Measurements from ENCODE around the gene SUCO.
"Not testable (repeated sequence)": the region's sequence is repeated elsewhere in the genome, so short reads cannot be mapped to it uniquely, and the experiment has no call there.

DNA sequence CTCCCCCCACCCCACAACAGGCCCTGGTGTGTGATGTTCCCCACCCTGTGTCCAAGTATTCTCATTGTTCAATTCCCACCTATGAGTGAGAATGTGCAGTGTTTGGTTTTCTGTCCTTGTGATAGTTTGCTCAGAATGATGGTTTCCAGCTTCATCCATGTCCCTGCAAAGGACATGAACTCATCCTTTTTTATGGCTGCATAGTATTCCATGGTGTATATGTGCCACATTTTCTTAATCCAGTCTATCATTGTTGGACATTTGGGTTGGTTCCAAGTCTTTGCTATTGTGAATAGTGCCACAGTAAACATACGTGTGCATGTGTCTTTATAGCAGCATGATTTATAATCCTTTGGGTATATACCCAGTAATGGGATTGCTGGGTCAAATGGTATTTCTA is 58.5 kb downstream of the SUCO start:
- TF ChIP-seq, protein P1, sequence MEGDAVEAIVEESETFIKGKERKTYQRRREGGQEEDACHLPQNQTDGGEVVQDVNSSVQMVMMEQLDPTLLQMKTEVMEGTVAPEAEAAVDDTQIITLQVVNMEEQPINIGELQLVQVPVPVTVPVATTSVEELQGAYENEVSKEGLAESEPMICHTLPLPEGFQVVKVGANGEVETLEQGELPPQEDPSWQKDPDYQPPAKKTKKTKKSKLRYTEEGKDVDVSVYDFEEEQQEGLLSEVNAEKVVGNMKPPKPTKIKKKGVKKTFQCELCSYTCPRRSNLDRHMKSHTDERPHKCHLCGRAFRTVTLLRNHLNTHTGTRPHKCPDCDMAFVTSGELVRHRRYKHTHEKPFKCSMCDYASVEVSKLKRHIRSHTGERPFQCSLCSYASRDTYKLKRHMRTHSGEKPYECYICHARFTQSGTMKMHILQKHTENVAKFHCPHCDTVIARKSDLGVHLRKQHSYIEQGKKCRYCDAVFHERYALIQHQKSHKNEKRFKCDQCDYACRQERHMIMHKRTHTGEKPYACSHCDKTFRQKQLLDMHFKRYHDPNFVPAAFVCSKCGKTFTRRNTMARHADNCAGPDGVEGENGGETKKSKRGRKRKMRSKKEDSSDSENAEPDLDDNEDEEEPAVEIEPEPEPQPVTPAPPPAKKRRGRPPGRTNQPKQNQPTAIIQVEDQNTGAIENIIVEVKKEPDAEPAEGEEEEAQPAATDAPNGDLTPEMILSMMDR (conservative IDR thresholded peaks at IDR 0.05; ENCODE audit: low read depth in 2 of 2) = not testable (repeated sequence)
- TF ChIP-seq POLR2AphosphoS5 (IDR thresholded peaks at IDR 0.05; ENCODE audit: low read depth); EZH2phosphoT487 (IDR thresholded peaks at IDR 0.05; ENCODE audit: unreplicated experiment); REST (IDR thresholded peaks at IDR 0.05; ENCODE audit: unreplicated experiment); EZH2 (IDR thresholded peaks at IDR 0.05; ENCODE audit: low read depth, unreplicated experiment); CREB1 (CRISPR knock-in tag; IDR thresholded peaks at IDR 0.05; ENCODE audit: low read depth); ETS1 (IDR thresholded peaks at IDR 0.05); JUNB (IDR thresholded peaks at IDR 0.05; ENCODE audit: unreplicated experiment); ZNF331 (CRISPR knock-in tag; IDR thresholded peaks at IDR 0.05; ENCODE audit: low read depth); STAT1 (IDR thresholded peaks at IDR 0.05; ENCODE audit: unreplicated experiment): not testable (repeated sequence)
- TF ChIP-seq, protein P2, sequence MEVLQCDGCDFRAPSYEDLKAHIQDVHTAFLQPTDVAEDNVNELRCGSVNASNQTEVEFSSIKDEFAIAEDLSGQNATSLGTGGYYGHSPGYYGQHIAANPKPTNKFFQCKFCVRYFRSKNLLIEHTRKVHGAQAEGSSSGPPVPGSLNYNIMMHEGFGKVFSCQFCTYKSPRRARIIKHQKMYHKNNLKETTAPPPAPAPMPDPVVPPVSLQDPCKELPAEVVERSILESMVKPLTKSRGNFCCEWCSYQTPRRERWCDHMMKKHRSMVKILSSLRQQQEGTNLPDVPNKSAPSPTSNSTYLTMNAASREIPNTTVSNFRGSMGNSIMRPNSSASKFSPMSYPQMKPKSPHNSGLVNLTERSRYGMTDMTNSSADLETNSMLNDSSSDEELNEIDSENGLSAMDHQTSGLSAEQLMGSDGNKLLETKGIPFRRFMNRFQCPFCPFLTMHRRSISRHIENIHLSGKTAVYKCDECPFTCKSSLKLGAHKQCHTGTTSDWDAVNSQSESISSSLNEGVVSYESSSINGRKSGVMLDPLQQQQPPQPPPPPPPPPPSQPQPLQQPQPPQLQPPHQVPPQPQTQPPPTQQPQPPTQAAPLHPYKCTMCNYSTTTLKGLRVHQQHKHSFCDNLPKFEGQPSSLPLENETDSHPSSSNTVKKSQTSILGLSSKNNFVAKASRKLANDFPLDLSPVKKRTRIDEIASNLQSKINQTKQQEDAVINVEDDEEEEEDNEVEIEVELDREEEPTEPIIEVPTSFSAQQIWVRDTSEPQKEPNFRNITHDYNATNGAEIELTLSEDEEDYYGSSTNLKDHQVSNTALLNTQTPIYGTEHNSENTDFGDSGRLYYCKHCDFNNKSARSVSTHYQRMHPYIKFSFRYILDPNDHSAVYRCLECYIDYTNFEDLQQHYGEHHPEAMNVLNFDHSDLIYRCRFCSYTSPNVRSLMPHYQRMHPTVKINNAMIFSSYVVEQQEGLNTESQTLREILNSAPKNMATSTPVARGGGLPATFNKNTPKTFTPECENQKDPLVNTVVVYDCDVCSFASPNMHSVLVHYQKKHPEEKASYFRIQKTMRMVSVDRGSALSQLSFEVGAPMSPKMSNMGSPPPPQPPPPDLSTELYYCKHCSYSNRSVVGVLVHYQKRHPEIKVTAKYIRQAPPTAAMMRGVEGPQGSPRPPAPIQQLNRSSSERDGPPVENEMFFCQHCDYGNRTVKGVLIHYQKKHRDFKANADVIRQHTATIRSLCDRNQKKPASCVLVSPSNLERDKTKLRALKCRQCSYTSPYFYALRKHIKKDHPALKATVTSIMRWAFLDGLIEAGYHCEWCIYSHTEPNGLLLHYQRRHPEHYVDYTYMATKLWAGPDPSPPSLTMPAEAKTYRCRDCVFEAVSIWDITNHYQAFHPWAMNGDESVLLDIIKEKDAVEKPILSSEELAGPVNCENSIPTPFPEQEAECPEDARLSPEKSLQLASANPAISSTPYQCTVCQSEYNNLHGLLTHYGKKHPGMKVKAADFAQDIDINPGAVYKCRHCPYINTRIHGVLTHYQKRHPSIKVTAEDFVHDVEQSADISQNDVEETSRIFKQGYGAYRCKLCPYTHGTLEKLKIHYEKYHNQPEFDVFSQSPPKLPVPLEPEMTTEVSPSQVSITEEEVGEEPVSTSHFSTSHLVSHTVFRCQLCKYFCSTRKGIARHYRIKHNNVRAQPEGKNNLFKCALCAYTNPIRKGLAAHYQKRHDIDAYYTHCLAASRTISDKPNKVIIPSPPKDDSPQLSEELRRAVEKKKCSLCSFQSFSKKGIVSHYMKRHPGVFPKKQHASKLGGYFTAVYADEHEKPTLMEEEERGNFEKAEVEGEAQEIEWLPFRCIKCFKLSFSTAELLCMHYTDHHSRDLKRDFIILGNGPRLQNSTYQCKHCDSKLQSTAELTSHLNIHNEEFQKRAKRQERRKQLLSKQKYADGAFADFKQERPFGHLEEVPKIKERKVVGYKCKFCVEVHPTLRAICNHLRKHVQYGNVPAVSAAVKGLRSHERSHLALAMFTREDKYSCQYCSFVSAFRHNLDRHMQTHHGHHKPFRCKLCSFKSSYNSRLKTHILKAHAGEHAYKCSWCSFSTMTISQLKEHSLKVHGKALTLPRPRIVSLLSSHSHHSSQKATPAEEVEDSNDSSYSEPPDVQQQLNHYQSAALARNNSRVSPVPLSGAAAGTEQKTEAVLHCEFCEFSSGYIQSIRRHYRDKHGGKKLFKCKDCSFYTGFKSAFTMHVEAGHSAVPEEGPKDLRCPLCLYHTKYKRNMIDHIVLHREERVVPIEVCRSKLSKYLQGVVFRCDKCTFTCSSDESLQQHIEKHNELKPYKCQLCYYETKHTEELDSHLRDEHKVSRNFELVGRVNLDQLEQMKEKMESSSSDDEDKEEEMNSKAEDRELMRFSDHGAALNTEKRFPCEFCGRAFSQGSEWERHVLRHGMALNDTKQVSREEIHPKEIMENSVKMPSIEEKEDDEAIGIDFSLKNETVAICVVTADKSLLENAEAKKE (CRISPR knock-in tag; IDR thresholded peaks at IDR 0.05) = not testable (repeated sequence)
